Measurements from ENCODE around the gene HECTD3.

Gene HECTD3

GRCh38 chr1:45011837-45012638, 914 bp upstream of the HECTD3 start, which contains the start of gene UROD:
Gene UROD (plus strand): TSS chr1:45012254. CDS start chr1:45012266, 12 bp downstream.
- ChIA-PET POLR2A (interaction anchor here (0.7 to 6.2 kb wide), 27 partner anchors 9 to 488 kb away, joined by 3 to 154 read pairs (median 8); partner anchors contain the start of genes BEST4, CCDC163, EIF2B3 and MMACHC), CTCF (interaction anchor here (0.5 to 11.2 kb wide), 8 partner anchors 59 to 481 kb away, joined by 3 to 139 read pairs (median 4); partner anchors contain the start of gene BEST4)
- peak; percentile 95 for DNase-seq (ENCODE audit: extremely low spot score)
- TF ChIP-seq L3MBTL2 (conservative IDR thresholded peaks at IDR 0.05) (peak; percentile 66), PKNOX1 (IDR thresholded peaks at IDR 0.05) (peak; percentile 33), ZNF384 (IDR thresholded peaks at IDR 0.05) (no peak), FOXM1 (IDR thresholded peaks at IDR 0.05; ENCODE audit: borderline replicate concordance) (peak; percentile 95)

GRCh38 chr1:45009956-45010854, 919 bp downstream of the HECTD3 start:
- CTCF ChIA-PET: interaction anchor here (0.9 to 11.2 kb wide), 6 partner anchors 9 to 290 kb away, joined by 3 to 139 read pairs (median 3); partner anchors contain the start of gene PLK3
- DNase-seq (ENCODE audit: extremely low spot score): peak; percentile 34
- TF ChIP-seq L3MBTL2 (conservative IDR thresholded peaks at IDR 0.05) (no peak), ELF4 (IDR thresholded peaks at IDR 0.05) (no peak), FOXA1 (IDR thresholded peaks at IDR 0.05) (no peak), SP1 (IDR thresholded peaks at IDR 0.05) (no peak), CTBP1 (IDR thresholded peaks at IDR 0.05; ENCODE audit: borderline replicate concordance) (no peak), FOXM1 (IDR thresholded peaks at IDR 0.05; ENCODE audit: borderline replicate concordance) (no peak), BHLHE40 (IDR thresholded peaks at IDR 0.05; ENCODE audit: borderline replicate concordance) (no peak), LEF1 (IDR thresholded peaks at IDR 0.05; ENCODE audit: borderline replicate concordance) (no peak), SUZ12 (IDR thresholded peaks at IDR 0.05) (no peak), NFRKB (IDR thresholded peaks at IDR 0.05) (no peak)
- POLR2A ChIA-PET: interaction anchor here (0.7 to 6.2 kb wide), 24 partner anchors 7 to 559 kb away, joined by 3 to 154 read pairs (median 10); partner anchors contain the start of genes BEST4, EIF2B3, MUTYH and PLK3

GRCh38 chr1:45009296-45009865, 1.7 kb downstream of the HECTD3 start:
- TF ChIP-seq BHLHE40 (IDR thresholded peaks at IDR 0.05; ENCODE audit: borderline replicate concordance): no peak
- no peak for TF ChIP-seq LEF1 (IDR thresholded peaks at IDR 0.05; ENCODE audit: borderline replicate concordance)
- ChIA-PET CTCF (interaction anchor here (0.9 to 11.2 kb wide), 2 partner anchors 209 to 291 kb away, joined by 3 to 139 read pairs; partner anchors contain the start of gene PLK3), POLR2A (interaction anchor here (1.0 to 6.2 kb wide), 6 partner anchors 209 to 331 kb away, joined by 3 to 154 read pairs (median 12); partner anchors contain the start of genes MUTYH, PLK3 and TOE1)
- no peak for DNase-seq (ENCODE audit: extremely low spot score)

GRCh38 chr1:45008516-45008915, 2.6 kb downstream of the HECTD3 start:
- ChIA-PET POLR2A (interaction anchor here (1.0 kb wide), 2 partner anchors 233 to 287 kb away, joined by 3 read pairs; partner anchors contain the start of gene RPS8), CTCF (no interaction called here)
- no peak for DNase-seq (ENCODE audit: extremely low spot score)
- TF ChIP-seq ZNF384 (IDR thresholded peaks at IDR 0.05) (no peak), ARNT (IDR thresholded peaks at IDR 0.05) (no peak), ELF4 (IDR thresholded peaks at IDR 0.05) (no peak), SP1 (IDR thresholded peaks at IDR 0.05) (no peak), BHLHE40 (IDR thresholded peaks at IDR 0.05; ENCODE audit: borderline replicate concordance) (no peak), FOXK2 (IDR thresholded peaks at IDR 0.05) (no peak), L3MBTL2 (conservative IDR thresholded peaks at IDR 0.05) (no peak), CTBP1 (IDR thresholded peaks at IDR 0.05; ENCODE audit: borderline replicate concordance) (no peak), NFRKB (IDR thresholded peaks at IDR 0.05) (no peak)

GRCh38 chr1:45008076-45008475, 3.0 kb downstream of the HECTD3 start:
- ChIA-PET CTCF (no interaction called here), POLR2A (interaction anchor here (1.0 kb wide), 2 partner anchors 232 to 295 kb away, joined by 3 read pairs; partner anchors contain the start of gene RPS8)
- no peak for TF ChIP-seq L3MBTL2 (conservative IDR thresholded peaks at IDR 0.05)
- no peak for TF ChIP-seq FOXK2 (IDR thresholded peaks at IDR 0.05)
- no peak for TF ChIP-seq ARNT (IDR thresholded peaks at IDR 0.05)
- no peak for TF ChIP-seq BHLHE40 (IDR thresholded peaks at IDR 0.05; ENCODE audit: borderline replicate concordance)
- no peak for DNase-seq (ENCODE audit: extremely low spot score)

GRCh38 chr1:45007311-45007710, 3.8 kb downstream of the HECTD3 start:
- CTCF ChIA-PET: no interaction called here
- no peak for TF ChIP-seq NFRKB (IDR thresholded peaks at IDR 0.05)
- TF ChIP-seq HDGF (IDR thresholded peaks at IDR 0.05; ENCODE audit: borderline replicate concordance): no peak
- TF ChIP-seq FOXM1 (IDR thresholded peaks at IDR 0.05; ENCODE audit: borderline replicate concordance): no peak
- TF ChIP-seq TARDBP (IDR thresholded peaks at IDR 0.05): no peak
- no peak for TF ChIP-seq SUZ12 (IDR thresholded peaks at IDR 0.05)
- no peak for TF ChIP-seq ZNF384 (IDR thresholded peaks at IDR 0.05)
- TF ChIP-seq FOXA1 (IDR thresholded peaks at IDR 0.05): no peak
- TF ChIP-seq SP1 (IDR thresholded peaks at IDR 0.05): no peak
- TF ChIP-seq LEF1 (IDR thresholded peaks at IDR 0.05; ENCODE audit: borderline replicate concordance): no peak
- TF ChIP-seq PKNOX1 (IDR thresholded peaks at IDR 0.05): no peak
- TF ChIP-seq FOXK2 (IDR thresholded peaks at IDR 0.05): no peak
- no peak for TF ChIP-seq ELF4 (IDR thresholded peaks at IDR 0.05)
- no peak for TF ChIP-seq BHLHE40 (IDR thresholded peaks at IDR 0.05; ENCODE audit: borderline replicate concordance)
- no peak for TF ChIP-seq ARNT (IDR thresholded peaks at IDR 0.05)
- no peak for TF ChIP-seq CTBP1 (IDR thresholded peaks at IDR 0.05; ENCODE audit: borderline replicate concordance)
- TF ChIP-seq L3MBTL2 (conservative IDR thresholded peaks at IDR 0.05): no peak
- POLR2A ChIA-PET: interaction anchor here (1.0 kb wide), 2 partner anchors 232 to 296 kb away, joined by 3 read pairs; partner anchors contain the start of gene RPS8
- no peak for DNase-seq (ENCODE audit: extremely low spot score)

All from HEK293T (cell line).